GM20431 (cell line): ENCODE results near the gene PEX10.
"Not testable (repeated sequence)": the region's sequence is repeated elsewhere in the genome, so short reads cannot be mapped to it uniquely, and the experiment has no call there.

Experiments used
- in situ Hi-C: fragments of 300-500 bp; cut with MseI, MboI; formaldehyde crosslinking; loops from one replicate; pipeline ENCODE4 v1.15.0; 2020; ENCODE audit warnings: low sequenced_read_pairs; ENCODE audit not compliant: unreplicated experiment

Gene PEX10

GRCh38 chr1:2412395-2412772, at the start of gene PEX10:
TSS of gene PEX10 (minus strand) at chr1:2412564. CDS start at chr1:2412502, 62 bp downstream.
- in situ Hi-C loops: loop anchor here (10.0 kb wide), 1 partner anchor 132 kb away; no protein-coding TSS in a partner anchor

GRCh38 chr1:2460996-2461751, 48.8 kb upstream of the PEX10 start:
- in situ Hi-C loops: no loop called here

DNA sequence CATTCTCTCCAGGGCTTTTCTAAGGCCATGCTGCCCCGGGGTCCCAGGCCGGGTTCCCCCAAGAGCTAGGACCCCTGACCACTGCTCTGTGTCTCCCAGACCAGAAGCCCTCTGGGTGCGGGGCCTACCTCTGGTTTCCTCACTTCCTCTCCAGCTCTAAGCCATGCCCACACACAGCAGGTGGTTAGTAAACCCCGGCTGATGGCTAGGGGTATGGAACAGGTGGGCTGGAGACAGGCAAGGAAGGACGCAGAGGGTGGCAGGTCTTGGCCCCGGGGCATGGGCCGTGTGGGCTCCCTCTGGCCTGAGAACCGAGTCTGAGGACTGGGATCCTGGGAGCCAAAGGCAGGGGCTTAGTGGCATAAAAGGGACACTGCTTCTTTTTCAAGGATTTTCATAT, 47.8 kb upstream of the PEX10 start:
- in situ Hi-C loops: no loop called here

GRCh38 chr1:2459757-2460156, 47.4 kb upstream of the PEX10 start:
- in situ Hi-C loops: no loop called here

DNA sequence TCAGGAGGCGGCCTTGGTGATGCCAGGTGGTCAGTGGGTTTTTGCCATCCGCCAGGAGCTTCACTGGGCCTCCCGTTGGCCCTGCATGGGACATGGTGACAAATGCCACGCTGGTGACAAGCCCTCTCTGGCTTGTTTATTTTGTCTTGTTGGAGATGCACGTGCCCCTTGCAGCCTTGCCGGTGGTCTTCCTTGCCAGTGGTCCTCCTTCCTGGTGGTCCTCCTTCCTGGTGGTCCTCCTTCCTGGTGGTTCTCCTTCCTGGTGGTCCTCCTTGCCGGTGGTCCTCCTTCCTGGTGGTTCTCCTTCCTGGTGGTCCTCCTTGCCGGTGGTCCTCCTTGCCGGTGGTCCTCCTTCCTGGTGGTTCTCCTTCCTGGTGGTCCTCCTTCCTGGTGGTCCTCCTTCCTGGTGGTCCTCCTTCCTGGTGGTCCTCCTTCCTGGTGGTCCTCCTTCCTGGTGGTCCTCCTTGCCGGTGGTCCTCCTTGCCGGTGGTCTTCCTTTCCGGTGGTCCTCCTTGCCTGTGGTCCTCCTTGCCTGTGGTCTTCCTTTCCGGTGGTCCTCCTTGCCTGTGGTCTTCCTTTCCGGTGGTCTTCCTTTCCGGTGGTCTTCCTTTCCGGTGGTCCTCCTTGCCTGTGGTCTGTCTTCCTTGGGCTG, 46.9 kb upstream of the PEX10 start:
- in situ Hi-C loops: not testable (repeated sequence)

DNA sequence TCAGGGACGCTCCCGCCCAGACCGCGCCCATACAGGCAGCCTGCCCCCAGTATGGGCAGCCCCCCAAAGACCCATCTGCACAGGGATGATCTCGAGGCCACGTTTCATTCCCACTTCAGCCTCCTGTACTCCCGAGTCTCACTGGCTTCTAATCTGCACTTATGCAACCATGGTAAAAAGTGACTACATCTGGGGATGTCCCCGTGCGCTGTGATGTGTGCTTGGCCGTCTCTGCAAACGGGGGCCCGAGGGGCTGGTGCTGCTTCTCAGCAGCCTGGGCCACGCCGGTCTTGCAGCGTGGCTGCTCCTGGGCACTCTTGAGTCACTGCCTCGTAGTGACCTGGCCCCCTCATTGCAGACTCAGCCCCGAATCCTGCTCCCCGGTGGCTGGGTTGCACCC, 46.3 kb upstream of the PEX10 start:
- in situ Hi-C loops: no loop called here

GRCh38 chr1:2457444-2457843, 45.1 kb upstream of the PEX10 start:
- in situ Hi-C loops: no loop called here

DNA sequence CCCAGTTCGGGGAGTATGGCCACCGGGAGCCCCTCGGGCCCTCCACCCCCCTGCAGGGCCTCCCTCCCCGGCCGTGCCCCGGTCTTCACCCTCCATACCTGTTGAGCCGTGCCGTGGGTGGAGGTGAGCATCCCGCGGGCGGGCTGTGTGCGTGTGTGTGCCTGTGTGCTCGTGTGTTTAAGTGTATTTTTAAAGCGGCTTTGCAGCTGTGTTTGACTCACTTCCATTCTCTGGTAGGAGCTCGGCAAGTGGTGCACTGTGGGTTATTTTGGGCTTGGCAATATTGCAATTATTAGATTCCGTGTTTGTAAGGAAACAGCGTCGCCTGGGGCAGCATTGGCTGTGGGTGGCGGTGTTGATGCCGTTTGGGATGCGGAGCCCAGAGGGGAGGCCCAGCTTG, 43.4 kb upstream of the PEX10 start:
- in situ Hi-C loops: no loop called here

GRCh38 chr1:2454227-2454626, 41.9 kb upstream of the PEX10 start:
- in situ Hi-C loops: no loop called here

- in situ Hi-C loops: no loop called here
Observed at GRCh38 chr1:2452932-2453315, 40.6 kb upstream of the PEX10 start.

DNA sequence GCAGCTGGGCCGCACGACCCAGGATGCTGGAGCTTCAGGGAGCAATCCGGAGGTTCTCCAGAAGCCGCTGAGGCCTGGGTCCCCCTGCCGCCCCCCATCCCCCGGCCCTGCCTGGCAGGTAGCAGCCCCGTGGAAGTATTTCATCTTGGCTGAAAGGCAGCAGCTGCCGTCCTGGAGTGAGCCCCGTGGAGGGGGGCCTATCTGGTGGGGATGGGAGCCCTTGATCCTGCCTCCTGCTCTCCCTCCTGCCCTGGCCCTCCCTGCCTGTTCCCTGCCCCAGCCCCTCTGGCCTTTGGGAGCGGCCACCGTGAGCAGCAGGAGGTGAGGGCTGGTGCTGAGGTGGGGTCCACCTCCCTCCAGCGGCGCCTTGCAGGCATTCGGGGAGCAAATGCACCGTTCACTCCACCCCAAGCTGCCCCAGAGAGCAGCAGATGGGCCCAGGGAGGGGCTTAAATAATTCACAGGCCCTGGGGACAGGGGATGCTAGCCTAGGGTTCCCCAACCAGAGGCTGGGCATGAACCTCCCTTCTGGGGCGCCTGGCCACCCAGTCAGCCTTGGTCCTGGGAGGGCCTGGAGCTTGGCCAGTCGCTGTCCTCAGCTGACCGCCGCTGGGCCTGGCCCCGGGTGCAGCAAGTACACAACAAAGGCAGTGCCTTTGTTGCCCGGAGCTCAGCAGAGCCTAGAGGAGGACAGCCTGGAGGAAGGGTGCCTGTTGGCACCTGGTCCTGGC, 40.0 kb upstream of the PEX10 start:
- in situ Hi-C loops: no loop called here

DNA sequence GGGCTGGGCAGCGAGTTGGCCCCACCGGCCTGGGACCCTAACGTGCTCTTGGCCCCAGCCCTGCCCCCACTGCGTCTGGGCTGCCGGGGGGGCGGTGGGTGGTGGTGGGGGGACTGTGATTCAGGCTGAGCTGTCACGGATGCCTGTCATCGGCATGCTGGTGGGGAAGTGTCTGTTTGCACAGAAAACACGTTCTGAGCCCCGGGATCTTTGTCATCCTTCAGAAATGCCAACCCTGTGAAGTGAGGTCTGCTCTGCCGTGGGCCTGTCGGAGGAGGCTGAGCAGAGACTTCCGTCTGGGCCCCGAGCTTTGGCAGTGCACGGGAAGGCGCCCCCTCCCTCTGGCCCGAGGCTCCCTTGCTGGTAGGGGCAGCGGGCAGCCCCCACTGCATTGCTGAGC, 39.4 kb upstream of the PEX10 start:
- in situ Hi-C loops: no loop called here

GRCh38 chr1:2449636-2450454, 37.5 kb upstream of the PEX10 start:
- in situ Hi-C loops: no loop called here

- in situ Hi-C loops: no loop called here
Observed at GRCh38 chr1:2448098-2448445, 35.7 kb upstream of the PEX10 start.

DNA sequence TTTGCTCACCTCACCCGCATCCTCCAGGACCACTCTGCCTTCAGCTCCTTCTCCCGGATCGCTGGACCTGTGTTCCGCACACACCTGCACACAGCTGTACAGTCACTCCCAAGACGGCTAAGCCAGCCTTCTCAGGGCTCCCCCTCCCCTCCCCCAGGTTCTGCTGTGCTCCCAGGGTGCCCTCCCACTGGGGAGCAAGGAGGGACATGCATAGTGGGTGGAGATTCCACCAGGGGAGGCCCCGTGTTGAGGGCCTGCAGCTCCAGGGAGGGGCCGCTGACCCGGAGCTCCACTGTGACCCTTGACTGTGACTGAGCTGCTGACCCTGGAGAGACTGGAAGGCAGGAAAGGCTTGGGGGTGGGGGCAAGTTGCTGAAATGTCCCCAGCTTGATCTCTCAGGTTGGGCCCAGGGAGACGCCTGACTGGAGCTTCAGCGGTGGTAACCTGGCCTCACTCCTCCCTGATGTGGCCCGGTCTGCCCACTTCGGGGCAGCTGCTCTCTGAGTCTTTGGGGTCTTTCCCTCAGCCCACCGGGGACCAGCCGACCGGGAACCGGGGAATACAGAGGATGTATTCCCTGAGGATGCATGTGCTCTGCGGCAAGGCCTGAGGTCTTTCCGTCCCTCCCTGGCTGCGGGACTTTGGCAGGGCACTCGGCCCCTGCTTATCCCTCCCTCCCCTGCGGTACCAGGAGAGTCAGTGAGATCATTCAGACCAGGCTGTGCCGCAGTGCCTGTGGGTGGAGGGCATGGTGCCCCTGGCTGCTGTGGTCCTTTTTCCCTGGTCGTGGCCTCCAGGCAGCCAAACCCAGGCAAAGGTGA, 35.1 kb upstream of the PEX10 start:
- in situ Hi-C loops: no loop called here

DNA sequence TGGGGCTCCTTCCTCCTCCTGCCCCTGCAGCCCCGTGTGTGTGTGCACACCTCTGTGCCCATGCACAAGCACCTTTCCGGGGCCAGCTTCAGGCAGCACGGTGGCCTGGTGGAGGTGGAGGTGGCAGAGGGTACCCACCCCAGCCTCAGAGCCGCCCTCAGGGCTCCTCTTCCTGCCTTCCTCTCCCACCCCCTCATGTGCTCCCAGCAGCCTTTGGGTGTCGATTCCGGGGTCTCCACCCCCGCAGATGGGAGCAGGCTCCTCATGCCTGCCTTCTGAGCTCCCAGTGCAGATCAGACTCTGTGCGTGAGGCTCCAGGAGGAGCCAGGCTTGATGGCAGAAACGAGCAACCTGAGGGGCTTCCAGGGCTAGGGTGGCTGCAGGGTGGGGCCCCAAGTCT, 34.5 kb upstream of the PEX10 start:
- in situ Hi-C loops: no loop called here

- in situ Hi-C loops: no loop called here
Observed at GRCh38 chr1:2446394-2446793, 34.0 kb upstream of the PEX10 start.

- in situ Hi-C loops: no loop called here
Observed at GRCh38 chr1:2445823-2446215, 33.5 kb upstream of the PEX10 start.

- in situ Hi-C loops: no loop called here
Observed at GRCh38 chr1:2445162-2445822, 32.9 kb upstream of the PEX10 start.
